Colonic mucosa (tissue), 4 donors: ENCODE results near the gene BZW2. TPM values are rescaled to one million over a fixed set of nuclear protein-coding genes. Genes with fewer than 3 reads are reported as not detected.

Experiments used
- DNase-seq: peaks from one replicate; pipeline ENCODE4 v3.0.0-alpha.2; 2020
- H3K27ac ChIP-seq: fragments of 200-600 bp; one replicate; pipeline ENCODE4 v1.8.0; 2021
- H3K27me3 ChIP-seq: fragments of 200-600 bp; one replicate; pipeline ENCODE4 v1.8.0; 2021
- H3K36me3 ChIP-seq: fragments of 200-600 bp; one replicate; pipeline ENCODE4 v1.8.0; 2021
- H3K4me1 ChIP-seq: fragments of 200-600 bp; one replicate; pipeline ENCODE4 v1.8.0; 2021; ENCODE audit warnings: mild to moderate bottlenecking
- H3K4me3 ChIP-seq: fragments of 200-600 bp; one replicate; pipeline ENCODE4 v1.8.0; 2021
- H3K9ac ChIP-seq, 2 donors: one replicate each; pipeline ENCODE4 v1.7.0; 2013; ENCODE audit warnings: control low read depth in 2 of 2, low read depth in 2 of 2, low read length in 2 of 2
- H3K9me3 ChIP-seq: fragments of 200-600 bp; one replicate; pipeline ENCODE4 v1.8.0; 2021
- CTCF ChIP-seq: fragments of 200-600 bp; IDR thresholded peaks from one replicate; pipeline ENCODE4 v1.8.0; 2022; ENCODE audit warnings: antibody characterized with exemption, mild to moderate bottlenecking
- intact Hi-C: fragments of 100-400 bp; cut with DNase I; formaldehyde crosslinking; loops from one replicate; pipeline ENCODE4 v1.14.1; 2022
- total RNA-seq, 2 donors: library from RNA; stranded (reverse); fragmentation: NEBNext Ultra II Directional in 1 of 2; extraction: Animal tissue kit (Norgen Biotek cat#: 25700) in 1 of 2; gene quantifications; one replicate each; pipeline ENCODE4 v1.2.1, GENCODE V29; 2021
- donor health status: healthy.
- donor health status: DM: no; HTN: no; CAD: no.
- donor health status: DM: no; HTN: no; CAD: no.

BZW2 gene
- total RNA-seq, 2 donors from 2014 or later = 56.1 to 73.8 TPM

- Histone ChIP-seq H3K27ac (no peak overlapping the region), H3K27me3 (no peaks in the 10 kb centered on the region), H3K9ac (no peak overlapping the region), H3K36me3 (no peaks in the 10 kb centered on the region), H3K9me3 (no peaks in the 10 kb centered on the region), H3K4me1 (no peaks in the 10 kb centered on the region), H3K4me3 (no peak overlapping the region)
- no peak for DNase-seq
- intact Hi-C loops = no loop called here
- TF ChIP-seq CTCF = no peak
Observed at GRCh38 chr7:16710651-16711050, 64.7 kb downstream of the BZW2 start.

DNA sequence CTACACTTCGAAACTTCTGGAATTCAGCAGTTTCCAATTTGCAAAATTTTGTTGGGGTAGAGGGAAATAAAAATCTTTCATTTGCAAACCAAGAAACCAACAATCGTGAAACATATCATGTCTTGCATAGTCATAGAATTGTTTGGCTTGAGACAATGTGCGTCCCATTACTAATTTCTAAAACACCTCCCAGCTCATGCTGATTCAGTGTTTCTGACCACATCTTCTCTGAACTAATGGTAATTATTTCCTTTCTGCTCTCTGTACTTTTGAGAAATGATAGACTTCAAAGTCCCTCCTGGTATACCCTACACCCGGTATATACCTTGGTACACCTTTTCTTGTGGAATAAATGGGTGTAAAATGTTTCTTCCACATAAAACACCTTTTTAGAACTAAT is 65.7 kb downstream of the BZW2 start:
- Histone ChIP-seq H3K4me1 (no peaks in the 10 kb centered on the region), H3K9ac (no peak overlapping the region), H3K27ac (no peak overlapping the region), H3K9me3 (no peaks in the 10 kb centered on the region), H3K4me3 (no peak overlapping the region), H3K27me3 (no peaks in the 10 kb centered on the region), H3K36me3 (no peaks in the 10 kb centered on the region)
- DNase-seq = no peak
- intact Hi-C loops = no loop called here
- TF ChIP-seq CTCF = no peak

DNA sequence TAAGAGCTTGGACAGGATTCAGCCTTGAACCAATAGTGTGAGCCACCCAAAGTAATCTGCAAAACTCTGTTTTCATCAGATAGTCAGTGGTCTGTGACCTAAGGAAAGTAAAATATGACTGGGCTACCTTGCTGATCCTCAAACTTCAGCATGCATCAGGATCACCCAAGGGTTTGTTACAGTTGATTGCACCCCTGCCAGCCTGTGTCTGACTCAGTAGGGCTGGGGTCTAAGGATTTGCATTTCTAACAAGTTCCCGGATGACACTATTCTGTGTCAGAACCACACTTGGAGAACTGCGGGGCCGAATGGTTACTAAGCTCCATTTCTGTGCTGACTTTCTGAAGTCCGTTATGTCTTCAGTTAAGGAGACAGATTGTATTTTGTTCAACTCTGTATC is 66.9 kb downstream of the BZW2 start:
- Histone ChIP-seq H3K4me3 (no peak overlapping the region), H3K9ac (no peak overlapping the region), H3K27ac (no peak overlapping the region), H3K27me3 (no peaks in the 10 kb centered on the region), H3K9me3 (no peaks in the 10 kb centered on the region), H3K4me1 (no peaks in the 10 kb centered on the region), H3K36me3 (no peaks in the 10 kb centered on the region)
- DNase-seq = no peak
- intact Hi-C loops = no loop called here
- no peak for TF ChIP-seq CTCF

- Histone ChIP-seq H3K9ac (no peak overlapping the region), H3K4me1 (no peaks in the 10 kb centered on the region), H3K36me3 (no peaks in the 10 kb centered on the region), H3K4me3 (no peak overlapping the region), H3K9me3 (no peaks in the 10 kb centered on the region), H3K27me3 (no peaks in the 10 kb centered on the region), H3K27ac (no peak overlapping the region)
- DNase-seq = no peak
- intact Hi-C loops = no loop called here
- TF ChIP-seq CTCF = no peak
Observed at GRCh38 chr7:16715928-16716327, 69.9 kb downstream of the BZW2 start.

DNA sequence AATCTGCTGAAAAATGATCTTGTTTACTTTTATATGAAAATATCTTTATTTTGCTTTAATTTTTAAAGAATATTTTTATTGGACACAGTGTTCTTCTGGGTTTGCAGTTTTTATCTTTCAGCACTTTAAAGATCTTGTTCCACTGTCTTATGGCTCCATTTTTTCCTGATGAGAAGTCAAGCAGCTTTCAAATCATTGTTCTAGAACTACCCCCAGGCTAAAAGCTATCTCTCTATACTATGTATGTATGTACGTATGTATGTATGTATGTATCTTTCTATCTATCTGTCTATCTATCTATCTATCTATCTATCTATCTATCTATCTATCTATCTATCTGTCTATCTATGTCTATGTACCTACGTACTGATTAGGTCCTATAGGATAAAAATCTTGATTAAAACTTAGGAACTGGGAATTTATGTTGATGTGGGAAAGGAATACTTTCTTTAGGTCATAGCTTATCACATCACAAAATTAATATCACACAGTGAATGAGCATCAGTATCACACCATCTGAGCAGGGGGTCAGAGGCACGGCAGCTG is 72.2 kb downstream of the BZW2 start:
- H3K4me1 ChIP-seq = no peaks in the 10 kb centered on the region
- no peak for TF ChIP-seq CTCF
- intact Hi-C loops = no loop called here
- no peak overlapping the region for H3K27ac ChIP-seq
- no peaks in the 10 kb centered on the region for H3K9me3 ChIP-seq
- no peak overlapping the region for H3K9ac ChIP-seq
- H3K4me3 ChIP-seq = no peak overlapping the region
- no peaks in the 10 kb centered on the region for H3K27me3 ChIP-seq
- DNase-seq = no peak
- no peaks in the 10 kb centered on the region for H3K36me3 ChIP-seq
